HL-60 (cell line): Measurements from ENCODE around the gene LIN37.

Experiments used
- GABPA ChIP-seq: IDR thresholded peaks from 2 replicates; pipeline ENCODE4 v1.6.1; 2012; ENCODE audit warnings: low read depth
- POLR2AphosphoS5 ChIP-seq: IDR thresholded peaks from 2 replicates; pipeline ENCODE4 v1.6.1; 2012; ENCODE audit warnings: low read depth
- TF ChIP-seq, protein P1 (sequence below): IDR thresholded peaks from one replicate; pipeline ENCODE4 v1.5.1; 2011; ENCODE audit warnings: low read length, control low read depth, inconsistent platforms; ENCODE audit not compliant: insufficient read depth
- TF ChIP-seq, protein P2 (sequence below): IDR thresholded peaks from 2 replicates; pipeline ENCODE4 v1.6.1; 2012; ENCODE audit warnings: low read depth; ENCODE audit not compliant: insufficient replicate concordance

DNA sequence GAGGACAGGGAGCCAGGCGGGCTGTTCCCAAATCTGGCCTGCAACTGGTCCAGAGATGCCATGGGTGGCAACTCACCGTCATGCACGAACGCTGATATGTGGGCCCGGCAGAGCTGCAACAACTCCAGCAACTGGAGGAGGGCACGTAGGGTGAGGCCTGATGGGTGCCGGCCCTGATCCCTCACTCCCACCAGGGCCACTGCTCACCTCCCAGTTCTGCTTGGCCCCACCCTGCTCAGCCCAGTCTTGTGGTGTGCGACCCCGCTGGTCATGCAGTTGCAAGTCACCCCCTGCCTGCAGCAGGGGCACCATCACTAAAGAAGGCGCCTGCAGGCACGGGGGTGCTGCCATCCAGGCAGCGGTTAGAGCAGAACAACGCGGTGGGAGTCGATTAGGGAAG lies 43.9 kb downstream of the LIN37 start:
- TF ChIP-seq, protein P1, sequence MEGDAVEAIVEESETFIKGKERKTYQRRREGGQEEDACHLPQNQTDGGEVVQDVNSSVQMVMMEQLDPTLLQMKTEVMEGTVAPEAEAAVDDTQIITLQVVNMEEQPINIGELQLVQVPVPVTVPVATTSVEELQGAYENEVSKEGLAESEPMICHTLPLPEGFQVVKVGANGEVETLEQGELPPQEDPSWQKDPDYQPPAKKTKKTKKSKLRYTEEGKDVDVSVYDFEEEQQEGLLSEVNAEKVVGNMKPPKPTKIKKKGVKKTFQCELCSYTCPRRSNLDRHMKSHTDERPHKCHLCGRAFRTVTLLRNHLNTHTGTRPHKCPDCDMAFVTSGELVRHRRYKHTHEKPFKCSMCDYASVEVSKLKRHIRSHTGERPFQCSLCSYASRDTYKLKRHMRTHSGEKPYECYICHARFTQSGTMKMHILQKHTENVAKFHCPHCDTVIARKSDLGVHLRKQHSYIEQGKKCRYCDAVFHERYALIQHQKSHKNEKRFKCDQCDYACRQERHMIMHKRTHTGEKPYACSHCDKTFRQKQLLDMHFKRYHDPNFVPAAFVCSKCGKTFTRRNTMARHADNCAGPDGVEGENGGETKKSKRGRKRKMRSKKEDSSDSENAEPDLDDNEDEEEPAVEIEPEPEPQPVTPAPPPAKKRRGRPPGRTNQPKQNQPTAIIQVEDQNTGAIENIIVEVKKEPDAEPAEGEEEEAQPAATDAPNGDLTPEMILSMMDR: no peak
- no peak for TF ChIP-seq POLR2AphosphoS5
- TF ChIP-seq GABPA: no peak
- TF ChIP-seq, protein P2, sequence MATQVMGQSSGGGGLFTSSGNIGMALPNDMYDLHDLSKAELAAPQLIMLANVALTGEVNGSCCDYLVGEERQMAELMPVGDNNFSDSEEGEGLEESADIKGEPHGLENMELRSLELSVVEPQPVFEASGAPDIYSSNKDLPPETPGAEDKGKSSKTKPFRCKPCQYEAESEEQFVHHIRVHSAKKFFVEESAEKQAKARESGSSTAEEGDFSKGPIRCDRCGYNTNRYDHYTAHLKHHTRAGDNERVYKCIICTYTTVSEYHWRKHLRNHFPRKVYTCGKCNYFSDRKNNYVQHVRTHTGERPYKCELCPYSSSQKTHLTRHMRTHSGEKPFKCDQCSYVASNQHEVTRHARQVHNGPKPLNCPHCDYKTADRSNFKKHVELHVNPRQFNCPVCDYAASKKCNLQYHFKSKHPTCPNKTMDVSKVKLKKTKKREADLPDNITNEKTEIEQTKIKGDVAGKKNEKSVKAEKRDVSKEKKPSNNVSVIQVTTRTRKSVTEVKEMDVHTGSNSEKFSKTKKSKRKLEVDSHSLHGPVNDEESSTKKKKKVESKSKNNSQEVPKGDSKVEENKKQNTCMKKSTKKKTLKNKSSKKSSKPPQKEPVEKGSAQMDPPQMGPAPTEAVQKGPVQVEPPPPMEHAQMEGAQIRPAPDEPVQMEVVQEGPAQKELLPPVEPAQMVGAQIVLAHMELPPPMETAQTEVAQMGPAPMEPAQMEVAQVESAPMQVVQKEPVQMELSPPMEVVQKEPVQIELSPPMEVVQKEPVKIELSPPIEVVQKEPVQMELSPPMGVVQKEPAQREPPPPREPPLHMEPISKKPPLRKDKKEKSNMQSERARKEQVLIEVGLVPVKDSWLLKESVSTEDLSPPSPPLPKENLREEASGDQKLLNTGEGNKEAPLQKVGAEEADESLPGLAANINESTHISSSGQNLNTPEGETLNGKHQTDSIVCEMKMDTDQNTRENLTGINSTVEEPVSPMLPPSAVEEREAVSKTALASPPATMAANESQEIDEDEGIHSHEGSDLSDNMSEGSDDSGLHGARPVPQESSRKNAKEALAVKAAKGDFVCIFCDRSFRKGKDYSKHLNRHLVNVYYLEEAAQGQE: no peak
